SK-N-SH treated with all-trans-retinoic acid at 6 μM for 48 hours (cell line): ENCODE measurements around the gene DGKI.

Experiments used
- ARNTL ChIP-seq: fragments of 450-650 bp; formaldehyde crosslinking; IDR thresholded peaks from 2 replicates; pipeline ENCODE4 v1.5.0; 2020; ENCODE audit warnings: low read depth, mild to moderate bottlenecking, moderate library complexity, borderline replicate concordance
- GLIS3 ChIP-seq: fragments of 250-450 bp; sonication (Bioruptor Pico); IDR thresholded peaks from 2 replicates; pipeline ENCODE4 v1.5.0; 2020; ENCODE audit warnings: mild to moderate bottlenecking, moderate library complexity
- PPARA ChIP-seq: fragments of 250-450 bp; sonication (Bioruptor Pico); IDR thresholded peaks from 2 replicates; pipeline ENCODE4 v1.5.0; 2020; ENCODE audit warnings: mild to moderate bottlenecking, borderline replicate concordance
- ZC3H10 ChIP-seq: fragments of 250-450 bp; sonication (Bioruptor Pico); IDR thresholded peaks from 2 replicates; pipeline ENCODE4 v1.5.1; 2021; ENCODE audit warnings: mild to moderate bottlenecking, moderate library complexity
- ZFP30 ChIP-seq: fragments of 450-650 bp; formaldehyde crosslinking; IDR thresholded peaks from 2 replicates; pipeline ENCODE4 v1.5.0; 2022; ENCODE audit warnings: mild to moderate bottlenecking, moderate library complexity
- ZNF565 ChIP-seq: fragments of 450-650 bp; formaldehyde crosslinking; conservative IDR thresholded peaks from 2 replicates; pipeline ENCODE4 v1.5.0; 2020; ENCODE audit warnings: low read depth, mild to moderate bottlenecking, moderate library complexity
- ZNF8 ChIP-seq: fragments of 450-650 bp; formaldehyde crosslinking; IDR thresholded peaks from 2 replicates; pipeline ENCODE4 v1.5.0; 2020; ENCODE audit warnings: mild to moderate bottlenecking, moderate library complexity
- TF ChIP-seq, protein P1 (sequence below): fragments of 250-450 bp; sonication (Bioruptor Pico); IDR thresholded peaks from 2 replicates; pipeline ENCODE4 v1.8.0; 2020; ENCODE audit warnings: mild to moderate bottlenecking, moderate library complexity, borderline replicate concordance
- TF ChIP-seq, protein P2 (sequence below): fragments of 250-450 bp; sonication (Bioruptor Pico); IDR thresholded peaks from 2 replicates; pipeline ENCODE4 v1.5.0; 2020; ENCODE audit warnings: mild to moderate bottlenecking, moderate library complexity
- TF ChIP-seq, protein P3 (sequence below): fragments of 250-450 bp; sonication (Bioruptor Pico); IDR thresholded peaks from 2 replicates; pipeline ENCODE4 v1.8.0; 2021; ENCODE audit warnings: low read depth, mild to moderate bottlenecking, moderate library complexity, borderline replicate concordance

DNA sequence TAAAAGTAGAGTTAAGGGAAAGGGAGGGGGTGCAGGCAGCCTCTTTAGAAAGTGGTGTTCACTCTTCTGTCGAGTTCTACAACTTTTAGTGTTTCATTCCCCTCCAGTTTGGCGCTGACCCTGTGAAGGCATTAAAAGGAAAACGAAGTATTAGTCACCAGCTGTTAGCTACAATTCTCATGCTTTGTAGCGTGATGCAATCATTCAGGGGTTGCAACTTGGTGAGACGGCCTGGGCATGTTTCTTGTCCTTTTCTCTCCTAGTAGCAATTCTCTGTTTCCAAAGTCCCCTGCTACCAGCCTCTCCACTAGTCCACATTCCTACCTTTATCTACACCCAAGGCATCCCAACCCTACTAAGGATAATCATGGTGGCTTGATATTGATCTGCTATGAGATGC lies 33.7 kb upstream of the DGKI start:
- TF ChIP-seq ZC3H10 (CRISPR knock-in tag) (no peak), ZNF8 (CRISPR knock-in tag) (no peak), PPARA (CRISPR knock-in tag) (no peak), ARNTL (CRISPR knock-in tag) (no peak), ZNF565 (no peak), GLIS3 (no peak), ZFP30 (CRISPR knock-in tag) (no peak)
- TF ChIP-seq, protein P1, sequence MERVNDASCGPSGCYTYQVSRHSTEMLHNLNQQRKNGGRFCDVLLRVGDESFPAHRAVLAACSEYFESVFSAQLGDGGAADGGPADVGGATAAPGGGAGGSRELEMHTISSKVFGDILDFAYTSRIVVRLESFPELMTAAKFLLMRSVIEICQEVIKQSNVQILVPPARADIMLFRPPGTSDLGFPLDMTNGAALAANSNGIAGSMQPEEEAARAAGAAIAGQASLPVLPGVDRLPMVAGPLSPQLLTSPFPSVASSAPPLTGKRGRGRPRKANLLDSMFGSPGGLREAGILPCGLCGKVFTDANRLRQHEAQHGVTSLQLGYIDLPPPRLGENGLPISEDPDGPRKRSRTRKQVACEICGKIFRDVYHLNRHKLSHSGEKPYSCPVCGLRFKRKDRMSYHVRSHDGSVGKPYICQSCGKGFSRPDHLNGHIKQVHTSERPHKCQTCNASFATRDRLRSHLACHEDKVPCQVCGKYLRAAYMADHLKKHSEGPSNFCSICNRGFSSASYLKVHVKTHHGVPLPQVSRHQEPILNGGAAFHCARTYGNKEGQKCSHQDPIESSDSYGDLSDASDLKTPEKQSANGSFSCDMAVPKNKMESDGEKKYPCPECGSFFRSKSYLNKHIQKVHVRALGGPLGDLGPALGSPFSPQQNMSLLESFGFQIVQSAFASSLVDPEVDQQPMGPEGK (CRISPR knock-in tag), result no peak
- TF ChIP-seq, protein P2, sequence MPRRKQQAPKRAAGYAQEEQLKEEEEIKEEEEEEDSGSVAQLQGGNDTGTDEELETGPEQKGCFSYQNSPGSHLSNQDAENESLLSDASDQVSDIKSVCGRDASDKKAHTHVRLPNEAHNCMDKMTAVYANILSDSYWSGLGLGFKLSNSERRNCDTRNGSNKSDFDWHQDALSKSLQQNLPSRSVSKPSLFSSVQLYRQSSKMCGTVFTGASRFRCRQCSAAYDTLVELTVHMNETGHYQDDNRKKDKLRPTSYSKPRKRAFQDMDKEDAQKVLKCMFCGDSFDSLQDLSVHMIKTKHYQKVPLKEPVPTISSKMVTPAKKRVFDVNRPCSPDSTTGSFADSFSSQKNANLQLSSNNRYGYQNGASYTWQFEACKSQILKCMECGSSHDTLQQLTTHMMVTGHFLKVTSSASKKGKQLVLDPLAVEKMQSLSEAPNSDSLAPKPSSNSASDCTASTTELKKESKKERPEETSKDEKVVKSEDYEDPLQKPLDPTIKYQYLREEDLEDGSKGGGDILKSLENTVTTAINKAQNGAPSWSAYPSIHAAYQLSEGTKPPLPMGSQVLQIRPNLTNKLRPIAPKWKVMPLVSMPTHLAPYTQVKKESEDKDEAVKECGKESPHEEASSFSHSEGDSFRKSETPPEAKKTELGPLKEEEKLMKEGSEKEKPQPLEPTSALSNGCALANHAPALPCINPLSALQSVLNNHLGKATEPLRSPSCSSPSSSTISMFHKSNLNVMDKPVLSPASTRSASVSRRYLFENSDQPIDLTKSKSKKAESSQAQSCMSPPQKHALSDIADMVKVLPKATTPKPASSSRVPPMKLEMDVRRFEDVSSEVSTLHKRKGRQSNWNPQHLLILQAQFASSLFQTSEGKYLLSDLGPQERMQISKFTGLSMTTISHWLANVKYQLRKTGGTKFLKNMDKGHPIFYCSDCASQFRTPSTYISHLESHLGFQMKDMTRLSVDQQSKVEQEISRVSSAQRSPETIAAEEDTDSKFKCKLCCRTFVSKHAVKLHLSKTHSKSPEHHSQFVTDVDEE, result no peak
- TF ChIP-seq, protein P3, sequence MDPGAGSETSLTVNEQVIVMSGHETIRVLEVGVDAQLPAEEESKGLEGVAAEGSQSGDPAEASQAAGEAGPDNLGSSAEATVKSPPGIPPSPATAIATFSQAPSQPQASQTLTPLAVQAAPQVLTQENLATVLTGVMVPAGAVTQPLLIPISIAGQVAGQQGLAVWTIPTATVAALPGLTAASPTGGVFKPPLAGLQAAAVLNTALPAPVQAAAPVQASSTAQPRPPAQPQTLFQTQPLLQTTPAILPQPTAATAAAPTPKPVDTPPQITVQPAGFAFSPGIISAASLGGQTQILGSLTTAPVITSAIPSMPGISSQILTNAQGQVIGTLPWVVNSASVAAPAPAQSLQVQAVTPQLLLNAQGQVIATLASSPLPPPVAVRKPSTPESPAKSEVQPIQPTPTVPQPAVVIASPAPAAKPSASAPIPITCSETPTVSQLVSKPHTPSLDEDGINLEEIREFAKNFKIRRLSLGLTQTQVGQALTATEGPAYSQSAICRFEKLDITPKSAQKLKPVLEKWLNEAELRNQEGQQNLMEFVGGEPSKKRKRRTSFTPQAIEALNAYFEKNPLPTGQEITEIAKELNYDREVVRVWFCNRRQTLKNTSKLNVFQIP, result no peak
